ENCODE results near the gene FZD2. TPM values are rescaled to one million over a fixed set of nuclear protein-coding genes. Genes with fewer than 3 reads are reported as not detected.
A peak's percentile ranks its signal among the peaks of the same experiment; 100 is the strongest.
"Not testable (repeated sequence)": the region's sequence is repeated elsewhere in the genome, so short reads cannot be mapped to it uniquely, and the experiment has no call there.

Gene FZD2
- polyA plus RNA-seq (2013), result 24.1 and 24.3 TPM in 2 replicates

DNA sequence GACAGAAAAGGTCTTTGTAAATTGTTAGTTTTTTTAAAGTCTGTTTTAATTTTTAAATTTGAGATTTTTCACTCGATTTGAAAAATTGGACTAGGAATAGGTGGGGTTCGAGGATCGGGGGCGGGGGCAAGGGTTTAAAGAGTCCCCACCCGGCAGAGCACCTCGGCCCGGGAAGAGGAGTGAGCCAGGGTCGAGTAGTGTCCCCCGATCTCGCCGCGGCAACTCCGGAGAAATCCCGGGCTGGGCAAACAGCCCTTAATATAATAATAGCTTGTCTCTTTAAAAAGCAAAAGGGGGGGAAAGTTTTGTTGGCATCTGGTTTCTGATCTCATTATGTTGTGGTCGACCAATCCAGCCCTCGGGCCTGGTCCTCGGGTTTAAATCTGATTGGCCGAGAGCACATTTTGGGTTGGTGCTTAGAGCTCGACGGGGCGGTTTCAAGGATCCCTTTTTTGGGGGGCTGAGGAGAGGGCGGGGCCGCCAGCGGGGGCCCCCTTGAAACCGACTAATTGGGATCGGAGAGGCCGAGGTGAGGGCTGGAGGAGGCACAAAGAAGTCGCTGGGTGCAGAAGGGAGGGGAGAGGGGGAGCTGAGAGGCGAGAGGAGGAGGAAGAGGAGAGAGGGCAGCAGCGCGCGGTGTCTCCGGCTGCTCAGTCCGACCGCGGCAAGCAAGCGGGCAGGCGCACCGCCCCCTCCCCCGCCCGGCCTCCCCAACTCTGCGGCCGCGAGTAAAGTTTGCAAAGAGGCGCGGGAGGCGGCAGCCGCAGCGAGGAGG is at the start of gene FZD2:
Gene FZD2, plus strand, starts transcription at position 653 of the 775 bp plus-strand sequence. CDS start 205 bp downstream, outside the sequence.
- Histone ChIP-seq H2BK120ac (ENCODE audit: insufficient read depth, low read length, poor library complexity) (peak within 1 kb of the TSS; percentile 98), H3K4ac (ENCODE audit: low read depth, low read length) (peak within 1 kb of the TSS; percentile 66), H3K4me2 (ENCODE audit: low read length) (peak within 1 kb of the TSS; percentile 91), H4K91ac (ENCODE audit: low read depth, low read length) (peak within 1 kb of the TSS; percentile 95), H2AK5ac (ENCODE audit: low read length) (peak within 1 kb of the TSS; percentile 93), H3K9ac (ENCODE audit: low read length) (peak within 1 kb of the TSS; percentile 67), H3K27ac (ENCODE audit: low read depth, low read length) (peak within 1 kb of the TSS; percentile 77), H3K23ac (ENCODE audit: low read length) (no peak within 1 kb of the TSS), H2AFZ (ENCODE audit: insufficient read depth, low read length, poor library complexity) (peak within 1 kb of the TSS; percentile 81), H2BK12ac (ENCODE audit: low read length) (peak within 1 kb of the TSS; percentile 85), H3K79me1 (ENCODE audit: low read length) (peaks cover 19% of the 10 kb centered on the region), H3K79me2 (ENCODE audit: control insufficient read depth, insufficient read depth, low read length, poor library complexity) (peaks cover 4% of the 10 kb centered on the region), H4K12ac (ENCODE audit: low read depth, low read length) (peak within 1 kb of the TSS; percentile 94), H2BK5ac (ENCODE audit: low read depth, low read length, poor library complexity) (peak within 1 kb of the TSS; percentile 89), H3K9me3 (ENCODE audit: insufficient read depth, low read depth, low read length) (peaks cover 11% of the 10 kb centered on the region), H3K27me3 (ENCODE audit: insufficient read depth, low read length) (peaks cover 20% of the 10 kb centered on the region), H3K36me3 (ENCODE audit: control insufficient read depth in 1 of 2, insufficient read depth in 2 of 2, low read length in 2 of 2) (peaks cover 4 to 8% of the 10 kb centered on the region in 2 experiments), H3K14ac (ENCODE audit: low read length) (peak within 1 kb of the TSS; percentile 59), H3K4me3 (ENCODE audit: low read depth, low read length) (peak within 1 kb of the TSS; percentile 76), H3K18ac (ENCODE audit: low read length) (peak within 1 kb of the TSS; percentile 76), H4K8ac (ENCODE audit: low read depth, low read length) (peak within 1 kb of the TSS; percentile 92), H3K4me1 (ENCODE audit: control insufficient read depth in 1 of 2, insufficient read depth in 2 of 2, low read length in 2 of 2) (peaks cover 15 to 26% of the 10 kb centered on the region in 2 experiments)
- DNase-seq, result peak in 1 of 2 donors; percentile 43
- no CpG with 5 or more reads among the region's 49 CpGs for WGBS (ENCODE audit: extremely low coverage, insufficient coverage, insufficient read length)

DNA sequence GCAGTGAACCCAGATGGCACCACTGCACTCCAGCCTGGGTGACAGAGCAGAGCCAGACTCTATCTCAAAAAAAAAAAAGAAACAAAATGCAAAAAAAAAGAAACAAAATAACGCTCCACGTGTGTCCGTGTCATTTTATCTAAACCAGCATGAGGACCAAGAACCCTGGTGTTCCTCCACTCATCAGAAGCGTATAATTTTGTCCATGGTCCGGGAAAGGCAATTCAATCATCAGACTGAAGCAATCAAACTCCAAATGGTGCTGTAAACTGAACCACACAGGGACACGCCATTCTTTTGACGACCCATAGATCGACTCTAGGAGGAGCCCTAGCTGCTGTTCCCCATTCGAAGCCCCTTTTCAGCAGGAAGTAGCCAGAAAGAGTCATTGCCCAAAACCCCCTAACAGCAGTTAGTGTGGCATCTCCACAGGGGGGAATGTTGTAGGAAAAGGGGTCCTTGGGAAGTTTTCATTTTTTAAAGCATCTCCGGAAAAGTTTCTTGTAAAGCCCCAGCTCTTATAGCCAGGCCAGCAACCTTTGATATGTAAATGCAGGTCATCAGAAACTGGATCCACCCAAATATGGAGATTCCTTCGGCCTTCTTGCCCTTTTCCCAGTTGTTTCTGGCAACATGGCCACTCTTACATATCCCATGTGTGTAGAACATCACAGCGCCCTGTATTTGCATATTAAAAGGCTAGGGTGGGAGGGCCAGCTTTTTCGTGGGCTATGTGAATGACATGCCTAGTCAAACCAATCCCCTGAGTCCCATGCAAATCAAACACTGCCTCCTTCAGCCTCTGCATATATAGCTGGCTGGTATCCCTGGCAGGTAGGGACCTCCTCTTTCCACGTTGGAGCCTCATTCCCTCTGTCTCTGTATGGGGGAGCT is 45.8 kb upstream of the FZD2 start:
- not testable (repeated sequence) for H3K4me1 ChIP-seq (ENCODE audit: control insufficient read depth in 1 of 2, insufficient read depth in 2 of 2, low read length in 2 of 2); H3K23ac ChIP-seq (ENCODE audit: low read length); H2BK120ac ChIP-seq (ENCODE audit: insufficient read depth, low read length, poor library complexity); H3K18ac ChIP-seq (ENCODE audit: low read length); H2BK12ac ChIP-seq (ENCODE audit: low read length); H3K4ac ChIP-seq (ENCODE audit: low read depth, low read length); H3K9ac ChIP-seq (ENCODE audit: low read length); H4K91ac ChIP-seq (ENCODE audit: low read depth, low read length); H3K27ac ChIP-seq (ENCODE audit: low read depth, low read length); H2BK5ac ChIP-seq (ENCODE audit: low read depth, low read length, poor library complexity); H3K4me3 ChIP-seq (ENCODE audit: low read depth, low read length); H3K27me3 ChIP-seq (ENCODE audit: insufficient read depth, low read length); H2AK5ac ChIP-seq (ENCODE audit: low read length); H3K79me2 ChIP-seq (ENCODE audit: control insufficient read depth, insufficient read depth, low read length, poor library complexity); H3K79me1 ChIP-seq (ENCODE audit: low read length); H3K14ac ChIP-seq (ENCODE audit: low read length); H3K36me3 ChIP-seq (ENCODE audit: control insufficient read depth in 1 of 2, insufficient read depth in 2 of 2, low read length in 2 of 2); H3K9me3 ChIP-seq (ENCODE audit: insufficient read depth, low read depth, low read length); H2AFZ ChIP-seq (ENCODE audit: insufficient read depth, low read length, poor library complexity); H4K12ac ChIP-seq (ENCODE audit: low read depth, low read length)
- Histone ChIP-seq H4K8ac (ENCODE audit: low read depth, low read length) (peak overlapping the region; percentile 44), H3K4me2 (ENCODE audit: low read length) (peak overlapping the region; percentile 44)
- WGBS (ENCODE audit: extremely low coverage, insufficient coverage, insufficient read length), result no CpG with 5 or more reads among the region's 14 CpGs
- peak in 1 of 2 donors; percentile 17 for DNase-seq

DNA sequence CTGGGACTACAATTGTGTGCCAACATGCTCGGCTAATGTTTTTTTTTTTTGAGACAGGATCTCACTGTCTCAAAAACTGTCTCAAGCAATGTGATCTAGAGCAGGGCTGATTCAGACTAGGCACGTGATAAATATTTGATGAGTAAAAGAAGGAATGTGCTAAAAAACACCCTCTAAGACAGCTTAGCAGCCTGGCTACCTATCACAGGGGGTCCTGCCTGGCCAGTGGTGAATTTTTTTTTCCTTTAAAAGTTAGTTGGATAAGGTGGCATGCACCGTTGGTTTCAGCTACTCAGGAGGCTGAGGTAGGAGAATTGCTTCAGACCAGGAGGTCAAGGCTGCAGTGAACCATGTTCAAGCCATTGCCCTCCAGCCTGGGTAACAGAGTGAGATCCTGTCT is 39.3 kb upstream of the FZD2 start:
- Histone ChIP-seq H4K91ac (ENCODE audit: low read depth, low read length) (no peak overlapping the region), H2BK12ac (ENCODE audit: low read length) (no peak overlapping the region), H3K4me1 (ENCODE audit: control insufficient read depth in 1 of 2, insufficient read depth in 2 of 2, low read length in 2 of 2) (no peaks in the 10 kb centered on the region), H3K4me3 (ENCODE audit: low read depth, low read length) (no peak overlapping the region), H3K23ac (ENCODE audit: low read length) (no peak overlapping the region), H4K12ac (ENCODE audit: low read depth, low read length) (no peak overlapping the region), H2BK5ac (ENCODE audit: low read depth, low read length, poor library complexity) (no peak overlapping the region), H3K79me2 (ENCODE audit: control insufficient read depth, insufficient read depth, low read length, poor library complexity) (no peaks in the 10 kb centered on the region), H3K4ac (ENCODE audit: low read depth, low read length) (no peak overlapping the region), H3K14ac (ENCODE audit: low read length) (no peak overlapping the region), H3K27me3 (ENCODE audit: insufficient read depth, low read length) (no peaks in the 10 kb centered on the region), H3K36me3 (ENCODE audit: control insufficient read depth in 1 of 2, insufficient read depth in 2 of 2, low read length in 2 of 2) (no peaks in the 10 kb centered on the region), H2AFZ (ENCODE audit: insufficient read depth, low read length, poor library complexity) (no peak overlapping the region), H2BK120ac (ENCODE audit: insufficient read depth, low read length, poor library complexity) (no peak overlapping the region), H4K8ac (ENCODE audit: low read depth, low read length) (no peak overlapping the region), H3K4me2 (ENCODE audit: low read length) (no peak overlapping the region), H2AK5ac (ENCODE audit: low read length) (no peak overlapping the region), H3K18ac (ENCODE audit: low read length) (no peak overlapping the region), H3K9me3 (ENCODE audit: insufficient read depth, low read depth, low read length) (peaks cover under 1% of the 10 kb centered on the region), H3K27ac (ENCODE audit: low read depth, low read length) (no peak overlapping the region), H3K79me1 (ENCODE audit: low read length) (no peaks in the 10 kb centered on the region), H3K9ac (ENCODE audit: low read length) (no peak overlapping the region)
- DNase-seq, result no peak
- no CpG with 5 or more reads among the region's 3 CpGs for WGBS (ENCODE audit: extremely low coverage, insufficient coverage, insufficient read length)

DNA sequence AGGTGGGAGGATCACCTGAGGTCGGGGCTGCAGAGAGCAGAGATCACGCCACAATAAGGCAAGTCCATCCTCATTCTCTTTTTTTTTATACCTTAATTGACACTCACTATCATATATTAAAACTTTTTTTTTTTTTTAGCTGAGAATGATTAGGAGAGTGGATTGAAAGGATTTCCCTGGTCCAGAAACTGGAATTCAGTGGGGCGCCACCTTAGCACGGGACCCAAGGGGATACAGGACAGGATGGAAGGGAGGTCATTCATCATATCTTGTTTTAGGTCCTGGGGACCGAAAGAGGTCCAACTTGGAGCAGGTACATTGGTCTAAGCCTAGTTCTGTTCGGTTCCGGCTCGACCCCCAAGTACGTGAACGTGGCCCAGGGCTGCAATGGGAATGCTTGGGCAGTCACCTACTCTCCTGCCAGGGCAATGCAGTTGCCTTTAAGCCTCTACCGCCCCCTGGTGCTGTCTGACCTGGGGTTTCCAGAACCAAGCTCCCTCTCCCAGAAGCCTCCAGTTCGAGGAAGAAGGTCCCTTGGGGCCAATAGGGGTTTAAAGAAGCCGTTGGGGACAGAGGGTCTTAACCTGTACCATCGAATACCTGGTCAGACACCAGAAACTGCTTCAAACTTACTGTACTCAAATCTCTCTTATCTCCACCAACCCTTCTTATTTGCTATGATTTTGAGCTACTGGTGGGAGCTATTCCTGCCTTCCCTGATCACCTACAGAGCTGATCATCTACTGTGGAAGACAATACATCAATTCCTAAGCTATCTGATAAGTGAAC is 34.2 kb upstream of the FZD2 start:
- Histone ChIP-seq H3K18ac (ENCODE audit: low read length) (no peak overlapping the region), H2BK12ac (ENCODE audit: low read length) (no peak overlapping the region), H3K4ac (ENCODE audit: low read depth, low read length) (no peak overlapping the region), H3K79me2 (ENCODE audit: control insufficient read depth, insufficient read depth, low read length, poor library complexity) (no peaks in the 10 kb centered on the region), H3K27me3 (ENCODE audit: insufficient read depth, low read length) (no peaks in the 10 kb centered on the region), H3K4me3 (ENCODE audit: low read depth, low read length) (no peak overlapping the region), H2AFZ (ENCODE audit: insufficient read depth, low read length, poor library complexity) (peak overlapping the region; percentile 25), H3K9me3 (ENCODE audit: insufficient read depth, low read depth, low read length) (peaks cover 2% of the 10 kb centered on the region), H3K9ac (ENCODE audit: low read length) (no peak overlapping the region), H2BK5ac (ENCODE audit: low read depth, low read length, poor library complexity) (no peak overlapping the region), H2BK120ac (ENCODE audit: insufficient read depth, low read length, poor library complexity) (no peak overlapping the region), H3K4me1 (ENCODE audit: control insufficient read depth in 1 of 2, insufficient read depth in 2 of 2, low read length in 2 of 2) (no peaks in the 10 kb centered on the region), H3K14ac (ENCODE audit: low read length) (no peak overlapping the region), H4K91ac (ENCODE audit: low read depth, low read length) (no peak overlapping the region), H3K27ac (ENCODE audit: low read depth, low read length) (no peak overlapping the region), H3K4me2 (ENCODE audit: low read length) (no peak overlapping the region), H3K79me1 (ENCODE audit: low read length) (no peaks in the 10 kb centered on the region), H4K8ac (ENCODE audit: low read depth, low read length) (peak overlapping the region; percentile 58), H4K12ac (ENCODE audit: low read depth, low read length) (no peak overlapping the region), H3K23ac (ENCODE audit: low read length) (no peak overlapping the region), H3K36me3 (ENCODE audit: control insufficient read depth in 1 of 2, insufficient read depth in 2 of 2, low read length in 2 of 2) (no peaks in the 10 kb centered on the region), H2AK5ac (ENCODE audit: low read length) (no peak overlapping the region)
- WGBS (ENCODE audit: extremely low coverage, insufficient coverage, insufficient read length), result no CpG with 5 or more reads among the region's 14 CpGs
- peak; percentile 67 to 86 for DNase-seq

All from trophoblast cell (in vitro differentiated cells and primary cell).